ENCODE results near the gene PRPS2.

The PRPS2 gene

DNA sequence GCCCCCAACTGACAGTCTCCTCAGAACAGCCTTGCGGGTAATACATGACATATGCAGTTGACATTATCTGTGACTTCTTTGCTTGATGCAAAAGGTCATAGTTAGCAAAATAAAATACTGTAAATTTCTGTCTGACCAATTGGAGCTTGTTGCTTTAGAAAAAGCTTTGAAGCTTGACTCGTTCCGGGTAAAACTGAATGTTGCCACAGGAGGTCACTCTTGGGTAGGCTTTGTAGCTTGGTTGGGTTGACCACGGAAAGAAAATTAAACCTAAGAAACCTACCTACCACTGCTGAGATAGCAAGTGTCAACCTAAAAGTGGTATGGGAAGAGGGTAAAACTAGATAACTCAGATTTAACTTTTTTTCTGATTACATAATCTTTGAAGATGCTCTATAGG, 23.2 kb downstream of the PRPS2 start:
- DNase-seq (ENCODE audit: low read depth in 2 of 2) = no peak

DNA sequence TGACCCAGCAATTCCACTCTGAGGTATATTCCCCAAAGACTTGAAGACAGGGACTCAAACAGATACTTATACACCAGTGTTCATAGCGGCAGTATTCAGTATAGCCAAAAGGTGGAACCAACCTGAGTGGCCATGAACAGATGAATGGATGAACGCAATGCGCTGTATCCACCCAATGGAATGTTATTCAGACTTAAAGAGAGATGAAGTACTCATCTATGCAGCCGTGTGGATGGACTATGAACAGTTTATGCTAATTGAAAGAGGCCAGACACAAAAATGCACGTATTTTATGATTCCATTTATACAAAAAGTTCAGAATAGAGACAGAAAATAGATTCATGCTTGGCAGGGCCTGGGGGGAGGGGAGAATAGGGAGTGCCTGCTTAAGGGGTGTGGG, 26.3 kb downstream of the PRPS2 start:
- DNase-seq (ENCODE audit: low read depth in 2 of 2) = no peak

DNA sequence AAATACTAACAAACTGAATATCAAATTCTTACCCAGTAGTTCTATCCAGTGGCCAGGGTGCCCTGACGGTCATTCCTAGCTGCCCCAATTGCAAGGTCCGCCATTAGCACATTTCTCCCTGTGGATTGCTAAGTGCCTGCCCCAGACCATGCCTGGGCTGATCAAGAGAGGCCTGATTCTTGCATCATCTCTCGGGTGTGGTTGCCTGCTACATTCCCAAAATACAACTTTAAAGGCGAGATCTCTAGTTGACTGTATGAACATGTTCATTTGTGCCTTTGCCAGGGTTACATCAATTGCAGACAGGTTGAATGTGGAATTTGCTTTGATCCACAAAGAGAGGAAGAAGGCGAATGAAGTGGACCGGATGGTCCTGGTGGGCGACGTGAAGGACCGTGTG, 28.0 kb downstream of the PRPS2 start:
- no peak for DNase-seq (ENCODE audit: low read depth in 2 of 2)

DNA sequence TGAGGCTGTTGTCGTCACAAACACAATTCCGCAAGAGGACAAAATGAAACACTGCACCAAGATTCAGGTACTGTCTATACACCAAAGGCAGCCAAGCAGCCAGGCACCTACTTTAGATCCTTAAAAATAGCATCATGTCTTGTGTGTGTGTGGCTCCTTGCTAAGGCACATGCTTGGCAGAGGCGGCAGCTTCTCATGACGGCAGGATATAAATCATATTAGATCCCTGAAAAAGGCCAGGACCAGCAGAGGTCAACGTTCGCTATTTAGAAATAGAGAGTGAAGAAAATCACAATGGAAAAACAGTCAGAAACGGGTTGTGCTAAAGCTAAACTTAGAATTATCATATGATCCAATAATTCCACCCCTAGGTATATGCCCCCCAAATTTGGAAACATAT, 29.5 kb downstream of the PRPS2 start:
- DNase-seq (ENCODE audit: low read depth in 2 of 2) = no peak

DNA sequence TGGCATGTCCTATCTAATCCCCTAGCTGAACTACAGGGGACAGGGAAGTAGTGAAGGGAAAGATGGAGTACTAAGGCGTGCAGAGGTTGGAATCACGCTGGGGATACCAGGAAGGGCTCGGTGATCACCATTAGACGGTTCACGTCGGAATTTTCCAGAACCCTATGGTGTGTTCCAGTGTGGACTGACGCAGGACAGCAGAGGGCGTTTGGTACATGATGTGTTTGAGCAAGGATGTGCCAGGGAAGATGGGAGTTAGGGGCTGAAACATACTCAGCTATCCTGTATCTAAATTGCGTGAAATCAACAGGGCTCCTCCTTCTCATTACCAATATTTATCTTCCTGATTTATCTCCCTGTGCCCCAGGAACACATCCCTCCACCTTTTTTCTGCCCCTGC, 33.7 kb downstream of the PRPS2 start:
- DNase-seq (ENCODE audit: low read depth in 2 of 2) = no peak

DNA sequence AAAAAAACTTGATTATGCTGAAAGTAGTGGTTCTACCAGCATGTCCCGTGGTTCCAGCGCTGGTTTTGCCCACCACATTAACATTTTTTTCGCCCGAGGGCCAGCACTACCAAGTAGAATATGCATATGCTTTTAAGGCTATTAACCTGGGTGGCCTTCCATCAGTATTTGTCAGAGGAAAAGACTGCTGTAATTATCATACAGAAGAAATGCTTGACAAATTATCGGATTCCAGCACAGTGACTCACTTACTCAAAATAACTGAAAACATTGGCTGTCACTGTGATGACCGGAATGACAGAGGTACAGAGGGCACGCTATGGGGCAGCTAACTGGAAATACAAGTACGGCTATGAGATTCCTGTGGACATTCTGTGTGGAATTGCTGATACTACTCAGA, 34.6 kb downstream of the PRPS2 start:
- DNase-seq (ENCODE audit: low read depth in 2 of 2) = no peak

DNA sequence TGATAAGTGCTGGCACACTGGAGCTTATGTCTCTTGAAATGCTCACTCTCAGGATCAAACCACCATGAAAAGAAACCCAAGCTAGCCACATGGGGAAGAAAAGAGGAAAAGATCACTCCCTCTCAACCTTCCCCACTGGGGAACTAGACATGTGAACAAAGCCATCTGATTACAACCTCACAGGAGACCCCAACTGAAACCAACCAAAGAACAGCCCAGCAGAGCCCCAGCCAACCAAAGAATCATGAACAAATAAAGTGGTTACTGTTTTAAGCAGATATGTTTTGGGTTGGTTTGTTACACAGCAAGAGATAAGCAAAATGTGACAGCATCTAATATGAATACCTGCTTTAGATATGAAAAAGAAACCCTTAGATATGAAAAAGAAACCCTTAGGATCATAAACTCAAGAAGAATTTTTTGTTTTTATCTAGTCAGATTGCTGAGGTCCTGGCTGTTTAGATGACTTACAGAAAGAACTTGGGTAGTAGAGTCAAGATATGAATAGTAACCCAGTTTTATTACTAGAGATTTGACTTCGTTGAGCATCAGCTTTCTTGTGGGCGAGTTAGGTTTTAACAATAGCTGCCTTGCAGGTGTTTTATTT, 52.0 kb downstream of the PRPS2 start:
- no peak for DNase-seq (ENCODE audit: low read depth in 2 of 2)

DNA sequence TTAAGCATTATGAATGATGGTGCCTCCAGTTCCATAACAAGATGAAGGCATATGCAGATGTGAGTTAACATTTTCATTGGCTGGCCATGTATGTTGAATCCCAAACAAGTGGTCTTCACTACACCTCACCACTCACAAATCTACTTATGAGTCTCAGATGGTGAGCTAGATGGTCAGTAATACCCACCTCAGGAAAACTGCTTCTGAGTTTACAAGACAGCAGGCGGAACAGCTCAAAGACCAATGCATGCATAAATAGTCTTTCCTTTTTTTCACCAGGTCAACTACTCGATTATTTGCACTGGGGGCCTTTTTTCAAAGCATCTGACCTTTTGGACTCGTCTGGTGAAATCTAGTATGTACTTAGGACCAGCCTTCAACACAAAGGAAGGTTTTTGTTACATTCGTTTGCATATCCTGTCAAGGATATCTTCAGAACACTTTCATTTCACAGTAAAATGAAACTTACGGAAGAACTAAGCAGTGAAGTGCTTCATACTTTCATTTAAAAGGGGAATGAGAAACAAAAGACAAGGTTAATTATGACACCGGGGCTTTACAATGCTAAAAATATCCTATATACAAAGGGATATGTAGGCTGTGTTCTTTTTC, 52.6 kb downstream of the PRPS2 start:
- DNase-seq (ENCODE audit: low read depth in 2 of 2) = no peak

DNA sequence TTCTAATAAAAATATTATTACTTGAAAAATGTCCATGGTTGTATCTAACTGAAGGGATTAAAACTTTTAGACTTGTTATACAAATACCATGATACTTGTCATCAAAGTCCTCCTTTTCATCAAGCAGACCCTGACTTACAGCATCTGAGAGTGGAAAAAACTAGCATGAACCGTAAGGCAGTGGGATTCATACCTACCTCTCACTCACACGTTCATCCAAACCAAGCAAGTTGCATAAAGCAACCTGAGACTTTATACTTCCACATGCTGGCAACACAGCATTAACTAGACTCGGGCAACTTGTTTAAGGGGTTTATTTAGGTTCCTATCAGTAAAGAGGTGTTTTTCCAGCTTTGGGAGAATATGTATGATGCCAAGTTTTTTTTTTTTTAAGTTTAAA, 53.1 kb downstream of the PRPS2 start:
- DNase-seq (ENCODE audit: low read depth in 2 of 2) = no peak

DNA sequence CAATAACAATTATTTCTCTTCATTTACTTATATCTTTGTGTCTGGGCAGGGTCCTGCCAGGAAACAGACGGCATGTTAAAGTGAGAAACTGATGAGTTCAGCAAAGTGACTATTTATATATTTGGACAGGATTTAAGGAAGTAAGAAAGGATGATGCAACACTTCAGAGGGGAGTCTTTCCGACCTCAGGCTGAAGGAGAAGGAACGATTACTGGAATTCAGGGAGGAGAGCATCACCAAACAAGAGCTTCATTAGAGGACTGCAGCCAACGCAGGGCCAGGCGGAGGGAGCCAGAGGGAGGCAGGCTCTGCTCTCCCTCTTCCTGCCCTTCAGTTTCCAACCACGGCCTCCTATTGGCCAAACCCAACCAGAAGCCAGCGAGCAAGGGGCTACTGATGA, 74.1 kb downstream of the PRPS2 start:
- DNase-seq (ENCODE audit: low read depth in 2 of 2) = no peak

DNA sequence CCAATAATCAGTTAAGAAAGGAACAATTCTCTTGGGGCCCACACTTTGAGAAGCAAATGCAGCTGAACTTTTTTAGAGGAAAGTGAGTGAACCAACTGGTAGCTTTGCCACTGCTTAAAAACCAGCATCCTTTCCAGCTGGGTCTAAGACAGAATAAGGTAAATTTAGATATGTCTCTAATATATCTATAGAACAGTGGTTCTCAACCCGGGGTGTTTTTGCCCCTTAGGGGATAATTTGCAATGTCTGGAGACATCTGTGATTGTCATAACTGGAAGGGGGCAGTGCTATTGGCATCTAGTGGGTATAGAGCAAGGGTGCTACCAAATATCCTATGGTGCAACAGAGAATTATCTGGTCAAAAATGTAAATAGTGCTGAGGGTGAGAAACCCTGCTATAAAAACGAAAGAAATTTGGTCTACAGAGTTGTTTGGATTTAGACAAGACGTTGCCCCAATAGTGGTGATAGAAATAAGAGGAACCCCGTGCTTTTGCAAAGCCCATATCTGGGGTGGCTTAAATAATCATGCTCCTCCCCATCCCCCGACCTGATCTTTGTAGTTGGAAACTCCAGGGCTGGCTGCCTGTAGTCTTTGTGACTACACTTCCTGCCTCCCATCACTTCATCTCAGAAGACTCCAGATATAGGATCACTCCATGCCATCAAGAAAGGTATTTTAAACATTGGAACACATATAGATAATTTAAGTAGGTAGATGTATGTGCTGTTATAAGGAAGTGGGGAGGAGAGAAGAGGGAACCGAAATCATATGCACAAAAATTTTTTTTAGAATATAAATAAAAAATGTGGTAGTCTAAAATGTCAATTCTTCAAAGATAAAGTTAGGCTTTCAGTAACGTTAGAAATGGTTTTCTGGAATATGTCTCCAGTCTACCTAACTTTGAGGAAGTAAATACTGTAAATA, 75.5 kb downstream of the PRPS2 start, which contains the start of gene TLR7:
TSS of gene TLR7 (plus strand) at position 622 of the 927 bp plus-strand sequence. CDS start 507 bp downstream, outside the sequence.
- no peak for DNase-seq (ENCODE audit: low read depth in 2 of 2)

DNA sequence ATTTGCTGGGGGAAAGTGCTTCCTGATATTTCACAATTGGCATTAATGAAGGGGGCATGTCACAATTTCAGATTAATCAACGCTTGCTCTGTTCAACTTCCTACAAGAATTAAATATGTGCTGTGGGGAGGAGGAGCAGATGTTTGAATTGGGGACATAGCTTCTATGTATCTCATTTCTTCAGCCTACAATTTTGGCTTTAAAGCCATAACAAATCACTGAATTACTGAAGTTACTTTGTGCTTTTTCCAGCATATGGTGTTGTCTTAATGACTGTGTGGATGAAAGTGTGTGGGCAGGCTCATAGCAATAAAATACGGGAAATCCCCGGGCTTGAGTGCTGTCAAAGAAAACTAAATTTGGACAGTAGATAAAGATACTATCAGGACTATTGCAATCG, 76.5 kb downstream of the PRPS2 start:
- no peak for DNase-seq (ENCODE audit: low read depth in 2 of 2)

DNA sequence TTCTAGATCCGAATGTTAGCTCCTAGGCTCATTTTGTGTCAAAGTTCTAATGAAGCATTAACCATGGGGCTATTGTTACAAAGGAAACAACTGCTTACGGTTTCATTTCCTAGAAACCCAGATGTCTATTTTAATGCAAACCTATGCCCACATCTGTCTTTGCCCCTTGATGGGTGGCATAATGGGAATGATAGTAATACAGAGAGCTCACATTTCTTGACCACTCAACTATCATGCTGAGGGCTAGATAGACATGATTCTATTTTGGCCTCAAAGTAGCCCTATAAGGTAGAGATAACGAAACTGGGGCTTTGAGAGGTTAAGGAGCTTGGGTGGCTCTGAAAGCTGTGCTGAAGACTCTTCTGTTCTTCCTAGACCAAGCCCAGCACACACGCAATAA, 77.5 kb downstream of the PRPS2 start:
- no peak for DNase-seq (ENCODE audit: low read depth in 2 of 2)

DNA sequence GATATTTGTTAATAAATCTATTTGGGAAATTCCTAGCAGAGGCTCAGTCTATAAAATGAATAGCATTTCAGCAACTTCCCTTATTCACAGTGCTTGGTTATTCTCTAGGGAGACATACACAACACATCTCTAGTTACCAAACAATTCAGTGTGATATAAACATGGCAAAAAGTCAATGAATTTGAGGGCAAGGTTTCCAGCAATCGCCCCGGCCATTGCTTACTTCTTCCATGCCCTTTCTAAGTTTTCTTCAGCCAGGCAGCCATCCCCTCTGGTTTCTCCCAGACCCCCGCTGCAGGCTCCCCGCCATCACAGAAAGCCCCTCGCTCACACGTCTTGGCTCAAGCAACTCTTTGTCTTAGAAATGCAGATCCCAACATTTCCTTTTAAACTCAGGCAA, 80.0 kb downstream of the PRPS2 start:
- no peak for DNase-seq (ENCODE audit: low read depth in 2 of 2)

DNA sequence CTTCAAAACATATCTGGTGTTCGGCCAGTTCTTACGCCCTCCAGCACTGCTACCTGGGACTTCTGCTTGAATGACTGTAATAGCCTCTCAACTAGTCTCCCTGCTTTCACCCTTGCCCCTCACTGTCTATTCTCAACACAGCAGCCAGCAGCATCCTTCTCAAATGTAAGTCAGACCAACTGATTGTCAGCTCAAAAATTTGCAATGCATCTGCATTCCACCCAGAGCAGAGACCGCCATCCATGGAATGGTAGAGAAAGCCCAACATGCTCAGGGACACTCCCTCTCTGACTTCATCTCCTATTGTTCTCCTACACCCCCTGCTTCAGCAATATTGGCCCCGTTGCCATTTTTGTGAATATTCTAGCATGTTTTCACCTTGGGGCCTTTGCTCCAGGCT, 81.5 kb downstream of the PRPS2 start:
- DNase-seq (ENCODE audit: low read depth in 2 of 2) = no peak
